Bronchial epithelial cell (primary cell): Measurements from ENCODE around the gene CREG1. TPM values are rescaled to one million over a fixed set of nuclear protein-coding genes. Genes with fewer than 3 reads are reported as not detected.

Experiments
- DNase-seq: peaks from one replicate; pipeline ENCODE4 v3.0.0-alpha.2; 2010; ENCODE audit warnings: low read depth
- FAIRE-seq: peaks from 2 replicates; lab custom pipeline; 2011; peaks lifted over from hg19 to GRCh38; lab: Jason Lieb, UNC
- H3K27me3 ChIP-seq: 2 replicates; pipeline ENCODE4 v1.5.1; 2011; ENCODE audit warnings: low read length; ENCODE audit not compliant: control insufficient read depth, insufficient read depth
- H3K36me3 ChIP-seq: 2 replicates; pipeline ENCODE4 v1.5.1; 2011; ENCODE audit warnings: low read length; ENCODE audit not compliant: control insufficient read depth, insufficient read depth
- H3K4me3 ChIP-seq: 2 replicates; pipeline ENCODE4 v1.5.1; 2011; ENCODE audit warnings: mild to moderate bottlenecking, low read depth, low read length, control low read depth
- CTCF ChIP-seq: IDR thresholded peaks from 2 replicates; pipeline ENCODE4 v1.5.1; 2011; ENCODE audit warnings: mild to moderate bottlenecking, moderate library complexity, low read length, control low read depth, inconsistent platforms; ENCODE audit not compliant: insufficient read depth, severe bottlenecking
- total RNA-seq: library from RNA; depleted of rRNA; stranded (reverse); fragments of >200 nt; gene quantifications from 2 replicates; pipeline ENCODE4 v1.2.1, GENCODE V29; 2014

The CREG1 gene
- total RNA-seq, 1 donor from 2014 or later = 78.2 TPM

DNA sequence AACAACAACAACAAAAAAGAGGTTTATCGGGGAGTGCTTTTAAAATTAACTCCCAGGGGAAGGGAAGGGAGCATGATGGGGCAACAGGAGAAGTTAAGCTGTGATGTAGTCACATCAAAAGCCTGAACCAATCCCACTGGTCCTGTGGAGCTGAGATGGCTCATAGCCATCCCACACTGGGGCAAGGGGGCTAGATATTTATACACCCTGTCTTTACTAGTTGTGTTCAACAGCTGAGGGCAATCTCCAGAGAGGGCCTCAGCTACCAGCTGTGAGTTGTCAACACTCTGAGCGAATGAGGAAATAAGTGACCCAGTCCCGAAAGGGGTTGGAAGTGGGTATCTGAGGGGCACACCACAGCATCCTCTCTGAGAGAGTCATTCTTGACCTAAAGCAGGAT, 31.0 kb upstream of the CREG1 start:
- no peak for FAIRE-seq

GRCh38 chr1:167582722-167583121, 29.2 kb upstream of the CREG1 start:
- no peak for FAIRE-seq
- no peaks in the 10 kb centered on the region for H3K36me3 ChIP-seq
- no peak for TF ChIP-seq CTCF
- DNase-seq = no peak
- H3K27me3 ChIP-seq = no peaks in the 10 kb centered on the region
- no peak overlapping the region for H3K4me3 ChIP-seq

More for the DNA sequence above, 31.0 kb upstream of the CREG1 start:
- Histone ChIP-seq H3K27me3 (no peaks in the 10 kb centered on the region), H3K36me3 (no peaks in the 10 kb centered on the region), H3K4me3 (no peak overlapping the region)
- DNase-seq = no peak
- TF ChIP-seq CTCF = no peak

DNA sequence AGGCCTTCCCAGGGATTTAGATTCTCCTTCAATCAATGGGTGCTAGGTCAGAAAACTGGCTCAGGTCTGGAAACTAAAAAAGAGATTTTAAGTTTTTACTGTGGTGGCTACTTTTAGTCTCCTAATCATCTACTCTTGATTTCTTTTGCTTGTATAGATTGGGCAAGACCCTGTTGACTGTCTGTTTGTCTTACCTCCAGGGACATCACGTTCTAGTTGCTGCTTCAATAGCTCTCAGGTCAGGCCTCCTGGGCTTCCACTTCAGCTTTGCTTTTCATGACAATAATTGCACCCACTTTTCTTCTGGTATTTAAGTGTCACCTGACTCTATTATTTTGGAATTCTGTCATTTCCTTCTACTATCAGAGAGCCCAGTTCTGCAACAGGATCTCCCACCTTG, 28.5 kb upstream of the CREG1 start:
- Histone ChIP-seq H3K4me3 (no peak overlapping the region), H3K27me3 (no peaks in the 10 kb centered on the region), H3K36me3 (no peaks in the 10 kb centered on the region)
- no peak for FAIRE-seq
- no peak for DNase-seq
- TF ChIP-seq CTCF = no peak

- TF ChIP-seq CTCF = no peak
- DNase-seq (no peak), FAIRE-seq (no peak)
- H3K36me3 ChIP-seq = no peaks in the 10 kb centered on the region
- no peak overlapping the region for H3K4me3 ChIP-seq
- H3K27me3 ChIP-seq = no peaks in the 10 kb centered on the region
Observed at GRCh38 chr1:167579986-167580385, 26.4 kb upstream of the CREG1 start.

DNA sequence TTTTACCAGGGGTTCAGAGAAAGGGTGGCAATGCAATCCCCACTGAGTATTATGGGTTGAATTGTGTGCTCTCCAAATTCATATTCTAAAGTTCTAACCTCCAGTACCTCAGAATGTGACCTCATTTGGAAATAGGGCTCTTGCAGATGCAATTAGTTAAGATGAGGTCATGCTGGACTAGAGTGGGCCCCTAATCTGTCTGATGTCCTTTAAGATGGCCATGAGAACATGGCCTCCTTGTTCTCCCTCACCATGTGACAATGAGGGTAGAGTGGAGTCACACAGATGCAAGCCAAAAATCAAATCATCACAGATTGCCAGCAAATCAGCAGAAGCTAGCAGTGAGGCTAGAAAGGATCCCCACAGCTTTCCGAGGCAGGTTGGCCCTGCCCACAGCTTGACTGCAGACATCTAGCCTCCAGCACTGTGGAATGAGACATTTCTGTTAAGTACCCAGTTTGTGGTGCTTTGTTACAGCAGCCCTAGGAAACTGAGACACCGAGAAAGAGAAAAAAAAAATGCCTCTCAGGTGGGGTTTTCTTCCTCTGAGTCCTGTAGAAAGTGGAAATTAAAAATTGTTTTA, 25.5 kb upstream of the CREG1 start:
- Histone ChIP-seq H3K36me3 (no peaks in the 10 kb centered on the region), H3K4me3 (no peak overlapping the region), H3K27me3 (no peaks in the 10 kb centered on the region)
- TF ChIP-seq CTCF = no peak
- FAIRE-seq (no peak), DNase-seq (no peak)

- H3K27me3 ChIP-seq = no peaks in the 10 kb centered on the region
- no peak overlapping the region for H3K4me3 ChIP-seq
- FAIRE-seq (no peak), DNase-seq (no peak)
- TF ChIP-seq CTCF = no peak
- H3K36me3 ChIP-seq = no peaks in the 10 kb centered on the region
Observed at GRCh38 chr1:167575649-167576048, 22.1 kb upstream of the CREG1 start.
